K562 (cell line): ENCODE data around the gene ABCG5.

ENCODE experiments used
- ATF2 ChIP-seq: sonication (generic); formaldehyde crosslinking; IDR thresholded peaks from 2 replicates; pipeline ENCODE4 v1.8.1; 2022; ENCODE audit warnings: missing genetic modification reagents
- DNMT1 ChIP-seq: fragments of 450-650 bp; IDR thresholded peaks from 2 replicates; pipeline ENCODE4 v1.6.1; 2016; ENCODE audit warnings: antibody characterized with exemption, mild to moderate bottlenecking
- MCM3 ChIP-seq: fragments of 450-650 bp; IDR thresholded peaks from 2 replicates; pipeline ENCODE4 v1.6.1; 2016
- MLX ChIP-seq, 2 experiments: fragments of 450-650 bp in 1 of 2; sonication (generic) in 1 of 2; formaldehyde crosslinking; conservative IDR thresholded peaks; 2 replicates each; pipeline versions ENCODE4 v1.4.0 to v1.8.1; 2020 to 2022; ENCODE audit warnings: mild to moderate bottlenecking in 1 of 2, missing genetic modification reagents in 1 of 2
- PATZ1 ChIP-seq: fragments of 250-450 bp; sonication (Bioruptor Pico); IDR thresholded peaks from 2 replicates; pipeline ENCODE4 v1.5.0; 2020; ENCODE audit warnings: mild to moderate bottlenecking, borderline replicate concordance
- POU5F1 ChIP-seq: fragments of 150-350 bp; IDR thresholded peaks from 2 replicates; pipeline ENCODE4 v1.6.1; 2014; ENCODE audit warnings: borderline replicate concordance, low read length, low read depth, mild to moderate bottlenecking; ENCODE audit not compliant: partially characterized antibody
- SP2 ChIP-seq: IDR thresholded peaks from 2 replicates; pipeline ENCODE4 v1.6.1; 2011; ENCODE audit warnings: mild to moderate bottlenecking, low read depth, low read length, moderate library complexity; ENCODE audit not compliant: poor library complexity, severe bottlenecking; ENCODE audit errors: extremely low read depth
- TEAD2 ChIP-seq: fragments of 450-650 bp; IDR thresholded peaks from 2 replicates; pipeline ENCODE4 v1.6.1; 2016; ENCODE audit warnings: missing genetic modification characterization, control low read depth, missing compliant biosample characterization
- TSC22D4 ChIP-seq: fragments of 450-650 bp; IDR thresholded peaks from 2 replicates; pipeline ENCODE4 v1.6.1; 2016; ENCODE audit warnings: missing genetic modification characterization, missing biosample characterization, control low read depth
- TSHZ1 ChIP-seq: fragments of 250-450 bp; sonication (Bioruptor Pico); IDR thresholded peaks from 2 replicates; pipeline ENCODE4 v1.4.0; 2020; ENCODE audit warnings: mild to moderate bottlenecking, moderate library complexity
- ZBTB7A ChIP-seq: IDR thresholded peaks from 2 replicates; pipeline ENCODE4 v1.6.1; 2011; ENCODE audit warnings: low read depth, mild to moderate bottlenecking, low read length, moderate library complexity, borderline replicate concordance; ENCODE audit not compliant: control insufficient read depth

- no peak for TF ChIP-seq TSC22D4 (tag)
- TF ChIP-seq PATZ1 (CRISPR knock-in tag), result no peak
- TF ChIP-seq ZBTB7A, result no peak
- no peak for TF ChIP-seq TEAD2 (tag)
- TF ChIP-seq TSHZ1 (CRISPR knock-in tag), result no peak
- no peak for TF ChIP-seq MLX (CRISPR knock-in tag; conservative IDR thresholded peaks at IDR 0.05)
- no peak for TF ChIP-seq DNMT1
- TF ChIP-seq SP2, result no peak
- no peak for TF ChIP-seq ATF2 (CRISPR knock-in tag)
- no peak for TF ChIP-seq POU5F1
- no peak for TF ChIP-seq MCM3
These were observed 16.7 kb upstream of the ABCG5 start for GRCh38 chr2:43855292-43855691.
